Measurements from ENCODE around the gene SGSM1. TPM values are rescaled to one million over a fixed set of nuclear protein-coding genes. Genes with fewer than 3 reads are reported as not detected.
"Not testable (repeated sequence)": the region's sequence is repeated elsewhere in the genome, so short reads cannot be mapped to it uniquely, and the experiment has no call there.

Gene SGSM1
- polyA plus RNA-seq, 1 of the 3 experiments (the other 2 are of a cell fraction) = 0.15 TPM

GRCh38 chr22:24907101-24907500 lies 101.1 kb downstream of the SGSM1 start:
- H3K9me2 ChIP-seq; DNase-seq; H3K9me3 ChIP-seq; POLR2A ChIA-PET; H3K4me2 ChIP-seq; H4K20me1 ChIP-seq (ENCODE audit: insufficient read depth); H3K36me3 ChIP-seq (replicated peaks in 1 of 2; ENCODE audit: control insufficient read depth in 1 of 2, insufficient read depth in 2 of 2, low read length in 1 of 2); H2AFZ ChIP-seq (ENCODE audit: low read depth); H3K27ac ChIP-seq (ENCODE audit: low read depth in 2 of 2, low read length in 1 of 2); H3K27me3 ChIP-seq (ENCODE audit: insufficient read depth); H3K9ac ChIP-seq; H3K4me1 ChIP-seq (ENCODE audit: control insufficient read depth in 1 of 2, insufficient read depth in 2 of 2, low read depth in 1 of 2, low read length in 1 of 2); H3K4me3 ChIP-seq (ENCODE audit: low read depth in 2 of 2, low read length in 1 of 2); H3F3A ChIP-seq (replicated peaks; ENCODE audit: insufficient read depth); H3K79me2 ChIP-seq (ENCODE audit: insufficient read depth): not testable (repeated sequence)
- CTCF ChIA-PET = interaction anchor here (0.9 kb wide), 1 partner anchor 22 kb away, joined by 5 read pairs; no protein-coding TSS in a partner anchor
- 58% methylated on average over 3 of the region's 3 CpGs for WGBS (ENCODE audit: low lambda C conversion rate)

GRCh38 chr22:24920029-24920428 lies 114.0 kb downstream of the SGSM1 start:
- WGBS (ENCODE audit: low lambda C conversion rate) = 62% methylated on average over 4 of the region's 4 CpGs
- H3K4me1 ChIP-seq (ENCODE audit: control insufficient read depth in 1 of 2, insufficient read depth in 2 of 2, low read depth in 1 of 2, low read length in 1 of 2) = no peaks in the 10 kb centered on the region
- CTCF ChIA-PET = interaction anchor here (1.2 to 1.6 kb wide), 3 partner anchors 19 to 129 kb away, joined by 3 to 6 read pairs (median 6); no protein-coding TSS in a partner anchor
- H2AFZ ChIP-seq (ENCODE audit: low read depth) = no peak overlapping the region
- H3K36me3 ChIP-seq (replicated peaks in 1 of 2; ENCODE audit: control insufficient read depth in 1 of 2, insufficient read depth in 2 of 2, low read length in 1 of 2) = no peaks in the 10 kb centered on the region
- no peaks in the 10 kb centered on the region for H3K79me2 ChIP-seq (ENCODE audit: insufficient read depth)
- TF ChIP-seq CTCF (IDR thresholded peaks at IDR 0.05) (no peak), USF2 (IDR thresholded peaks at IDR 0.05; ENCODE audit: borderline replicate concordance, low read depth, low read length) (no peak), POLR2AphosphoS5 (IDR thresholded peaks at IDR 0.05; ENCODE audit: low read depth, low read length) (no peak)
- POLR2A ChIA-PET = no interaction called here
- 0 out of 2 replicates have a peak, but pooled peaks cover 12% of the 10 kb centered on the region for H3K27me3 ChIP-seq (ENCODE audit: insufficient read depth)
- H3K9me3 ChIP-seq = no peaks in the 10 kb centered on the region
- no peak overlapping the region for H3K4me2 ChIP-seq
- H3K27ac ChIP-seq (ENCODE audit: low read depth in 2 of 2, low read length in 1 of 2) = no peak overlapping the region
- DNase-seq = no peak
- no peaks in the 10 kb centered on the region for H4K20me1 ChIP-seq (ENCODE audit: insufficient read depth)
- H3K9ac ChIP-seq = no peak overlapping the region
- H3K4me3 ChIP-seq (ENCODE audit: low read depth in 2 of 2, low read length in 1 of 2) = no peak overlapping the region
- no peaks in the 10 kb centered on the region for H3F3A ChIP-seq (replicated peaks; ENCODE audit: insufficient read depth)
- H3K9me2 ChIP-seq = no peaks in the 10 kb centered on the region

- Histone ChIP-seq H3K79me2 (ENCODE audit: insufficient read depth) (no peaks in the 10 kb centered on the region), H3K9ac (no peak overlapping the region), H3K27ac (ENCODE audit: low read depth in 2 of 2, low read length in 1 of 2) (no peak overlapping the region), H2AFZ (ENCODE audit: low read depth) (no peak overlapping the region), H3K4me3 (ENCODE audit: low read depth in 2 of 2, low read length in 1 of 2) (no peak overlapping the region), H3K36me3 (replicated peaks in 1 of 2; ENCODE audit: control insufficient read depth in 1 of 2, insufficient read depth in 2 of 2, low read length in 1 of 2) (no peaks in the 10 kb centered on the region), H3K4me1 (ENCODE audit: control insufficient read depth in 1 of 2, insufficient read depth in 2 of 2, low read depth in 1 of 2, low read length in 1 of 2) (no peaks in the 10 kb centered on the region), H4K20me1 (ENCODE audit: insufficient read depth) (no peaks in the 10 kb centered on the region), H3K9me2 (no peaks in the 10 kb centered on the region), H3K27me3 (ENCODE audit: insufficient read depth) (no peaks in the 10 kb centered on the region), H3K4me2 (no peak overlapping the region), H3F3A (replicated peaks; ENCODE audit: insufficient read depth) (no peaks in the 10 kb centered on the region), H3K9me3 (no peaks in the 10 kb centered on the region)
- ChIA-PET POLR2A (no interaction called here), CTCF (interaction anchor here (2.3 to 7.6 kb wide), 2 partner anchors 12 to 131 kb away, joined by 7 to 36 read pairs; no protein-coding TSS in a partner anchor)
- WGBS (ENCODE audit: low lambda C conversion rate) = 70% methylated on average over 15 of the region's 17 CpGs
- DNase-seq = no peak
- TF ChIP-seq ELF1 (IDR thresholded peaks at IDR 0.05) = no peak
- TF ChIP-seq SMC3 (IDR thresholded peaks at IDR 0.05; ENCODE audit: low read depth, low read length) = no peak
- no peak for TF ChIP-seq MEF2A (IDR thresholded peaks at IDR 0.05; ENCODE audit: borderline replicate concordance, low read depth)
- no peak for TF ChIP-seq PBX3 (IDR thresholded peaks at IDR 0.05)
- TF ChIP-seq NRF1 (IDR thresholded peaks at IDR 0.05; ENCODE audit: low read depth, low read length) = no peak
- TF ChIP-seq FOSL2 (IDR thresholded peaks at IDR 0.05; ENCODE audit: borderline replicate concordance, low read depth) = no peak
- TF ChIP-seq MXI1 (IDR thresholded peaks at IDR 0.05; ENCODE audit: low read depth, low read length) = no peak
- TF ChIP-seq RAD21 (IDR thresholded peaks at IDR 0.05; ENCODE audit: low read length) = no peak
- no peak for TF ChIP-seq NFIC (IDR thresholded peaks at IDR 0.05; ENCODE audit: borderline replicate concordance)
- no peak for TF ChIP-seq FOXJ3 (CRISPR knock-in tag; IDR thresholded peaks at IDR 0.05)
- TF ChIP-seq ZBTB33 (IDR thresholded peaks at IDR 0.05; ENCODE audit: borderline replicate concordance, low read depth) = no peak
- no peak for TF ChIP-seq JUND (IDR thresholded peaks at IDR 0.05)
- no peak for TF ChIP-seq GATA2 (CRISPR knock-in tag; IDR thresholded peaks at IDR 0.05)
These were observed 119.8 kb downstream of the SGSM1 start for GRCh38 chr22:24925586-24926427.

Measured in SK-N-SH (cell line).